H1 (cell line): ENCODE measurements around the gene TMEM222. TPM values are rescaled to one million over a fixed set of nuclear protein-coding genes. Genes with fewer than 3 reads are reported as not detected.

Experiments
- CTCF ChIA-PET: fragments of 300-600 bp; sonication (Branson Sonifier 250); formaldehyde crosslinking; loops from one replicate; lab custom pipeline; 2021; ENCODE audit not compliant: partially characterized antibody; lab: Charles Lee
- POLR2A ChIA-PET: fragments of 300-600 bp; sonication (Branson Sonifier 250); formaldehyde crosslinking; loops from one replicate; lab custom pipeline; 2021; ENCODE audit warnings: inconsistent platforms; ENCODE audit not compliant: partially characterized antibody; lab: Charles Lee
- DNase-seq, 2 experiments: peaks; one replicate each; pipeline versions ENCODE4 v3.0.0 to v3.0.0-alpha.2; 2010 to 2022; ENCODE audit warnings: low spot score in 2 of 2, low read depth in 1 of 2, mixed read lengths in 1 of 2
- FAIRE-seq: peaks from 2 replicates; lab custom pipeline; 2011; peaks lifted over from hg19 to GRCh38; lab: Jason Lieb, UNC
- H2AFZ ChIP-seq: 2 replicates; pipeline ENCODE4 v1.8.1; 2012; ENCODE audit warnings: low read length, inconsistent platforms
- H2AK5ac ChIP-seq: 2 replicates; pipeline ENCODE4 v1.6.1; 2013; ENCODE audit warnings: low read depth, low read length
- H2BK120ac ChIP-seq: replicated peaks from 2 replicates; pipeline ENCODE3; 2013; ENCODE audit warnings: low read depth, low read length, inconsistent platforms
- H2BK12ac ChIP-seq: 2 replicates; pipeline ENCODE4 v1.6.1; 2013; ENCODE audit warnings: low read depth, low read length
- H2BK15ac ChIP-seq: 2 replicates; pipeline ENCODE4 v1.6.1; 2013; ENCODE audit warnings: low read length
- H2BK20ac ChIP-seq: 2 replicates; pipeline ENCODE4 v1.6.1; 2013; ENCODE audit warnings: low read length
- H2BK5ac ChIP-seq: 2 replicates; pipeline ENCODE4 v1.6.1; 2013; ENCODE audit warnings: low read depth, low read length
- H3K14ac ChIP-seq: 2 replicates; pipeline ENCODE4 v1.6.1; 2013; ENCODE audit warnings: inconsistent platforms; ENCODE audit not compliant: insufficient read length
- H3K18ac ChIP-seq: 2 replicates; pipeline ENCODE4 v1.6.1; 2013; ENCODE audit warnings: low read length; ENCODE audit errors: extremely low read depth
- H3K23ac ChIP-seq: 2 replicates; pipeline ENCODE4 v1.6.1; 2013; ENCODE audit warnings: inconsistent platforms; ENCODE audit not compliant: insufficient read length
- H3K23me2 ChIP-seq: 2 replicates; pipeline ENCODE4 v1.6.1; 2013; ENCODE audit warnings: low read depth, low read length
- H3K27ac ChIP-seq: 2 replicates; pipeline ENCODE4 v1.6.1; 2011; ENCODE audit warnings: low read depth, low read length, inconsistent platforms
- H3K27me3 ChIP-seq, 4 experiments: replicated peaks in 1 of 4; 1 replicate in 1 of 4; 2 replicates in 3 of 4; pipeline versions ENCODE4 v1.6.1 to v1.8.1; 2011 to 2013; ENCODE audit warnings: low read length in 3 of 4, mild to moderate bottlenecking in 3 of 4, inconsistent platforms in 2 of 4, mixed read lengths in 2 of 4, moderate library complexity in 1 of 4; ENCODE audit not compliant: control insufficient read depth in 3 of 4, insufficient read depth in 3 of 4; ENCODE audit errors: extremely low read depth in 1 of 4
- H3K36me3 ChIP-seq, 4 experiments: 2 replicates each; pipeline versions ENCODE4 v1.6.1 to v1.8.1; 2011 to 2013; ENCODE audit warnings: mild to moderate bottlenecking in 4 of 4, low read length in 3 of 4, moderate library complexity in 2 of 4, control low read depth in 1 of 4, inconsistent platforms in 1 of 4; ENCODE audit not compliant: insufficient read depth in 4 of 4, control insufficient read depth in 2 of 4
- H3K4ac ChIP-seq: replicated peaks from 2 replicates; pipeline ENCODE3; 2013; ENCODE audit warnings: low read length, low read depth, mixed read lengths, inconsistent platforms; ENCODE audit not compliant: insufficient read length
- H3K4me1 ChIP-seq, 4 experiments: replicated peaks in 1 of 4; 1 replicate in 1 of 4; 2 replicates in 3 of 4; pipeline versions ENCODE4 v1.6.1 to v1.8.1; 2011 to 2013; ENCODE audit warnings: low read length in 3 of 4, inconsistent platforms in 2 of 4, mixed read lengths in 1 of 4; ENCODE audit not compliant: insufficient read depth in 4 of 4, control insufficient read depth in 3 of 4
- H3K4me2 ChIP-seq, 2 experiments: 2 replicates each; pipeline versions ENCODE4 v1.6.1 to v1.8.1; 2011 to 2013; ENCODE audit warnings: low read depth in 2 of 2, low read length in 2 of 2, control low read depth in 1 of 2, inconsistent platforms in 1 of 2, mild to moderate bottlenecking in 1 of 2; ENCODE audit not compliant: insufficient read depth in 1 of 2
- H3K4me3 ChIP-seq, 4 experiments: fragments of 200-600, 300-600 bp in 1 of 4; sonication (generic), shearing (Covaris generic), sonication (Bioruptor Twin) in 1 of 4; 2 replicates each; pipeline versions ENCODE4 v1.5.1 to v1.8.1; 2011 to 2016; ENCODE audit warnings: low read length in 4 of 4, low read depth in 3 of 4, control low read depth in 2 of 4, inconsistent platforms in 2 of 4, mild to moderate bottlenecking in 2 of 4, mixed read lengths in 1 of 4, moderate library complexity in 1 of 4; ENCODE audit not compliant: insufficient read depth in 2 of 4; ENCODE audit errors: extremely low read depth in 1 of 4
- H3K56ac ChIP-seq: replicated peaks from 2 replicates; pipeline ENCODE3; 2013; ENCODE audit warnings: low read depth, mild to moderate bottlenecking, mixed read lengths, low read length, inconsistent platforms; ENCODE audit not compliant: insufficient read length
- H3K79me1 ChIP-seq: 2 replicates; pipeline ENCODE4 v1.6.1; 2013; ENCODE audit warnings: low read depth, low read length, control low read depth
- H3K79me2 ChIP-seq, 2 experiments: 2 replicates each; pipeline versions ENCODE4 v1.6.1 to v1.8.1; 2012 to 2013; ENCODE audit warnings: low read length in 2 of 2, mild to moderate bottlenecking in 2 of 2, inconsistent platforms in 1 of 2; ENCODE audit not compliant: insufficient read depth in 2 of 2, control insufficient read depth in 1 of 2
- H3K9ac ChIP-seq, 4 experiments: replicated peaks in 1 of 4; 1 replicate in 1 of 4; 2 replicates in 3 of 4; pipeline versions ENCODE4 v1.6.1 to v1.8.1; 2011 to 2013; ENCODE audit warnings: low read depth in 3 of 4, low read length in 3 of 4, control low read depth in 2 of 4, mild to moderate bottlenecking in 2 of 4, moderate library complexity in 2 of 4, inconsistent platforms in 1 of 4; ENCODE audit errors: extremely low read depth in 1 of 4
- H3K9me3 ChIP-seq, 2 experiments: 2 replicates each; pipeline versions ENCODE4 v1.6.1 to v1.8.1; 2012 to 2013; ENCODE audit warnings: mild to moderate bottlenecking in 2 of 2, moderate library complexity in 2 of 2, control low read depth in 1 of 2, inconsistent platforms in 1 of 2, low read depth in 1 of 2, low read length in 1 of 2, mixed read lengths in 1 of 2; ENCODE audit not compliant: insufficient read depth in 2 of 2
- H4K20me1 ChIP-seq, 2 experiments: replicated peaks in 1 of 2; 2 replicates each; pipeline versions ENCODE3 to v1.8.1; 2011 to 2013; ENCODE audit warnings: inconsistent platforms in 2 of 2, low read length in 2 of 2, mild to moderate bottlenecking in 1 of 2; ENCODE audit not compliant: insufficient read depth in 2 of 2, control insufficient read depth in 1 of 2
- H4K5ac ChIP-seq: 2 replicates; pipeline ENCODE4 v1.6.1; 2013; ENCODE audit warnings: low read length, low read depth, mixed read lengths, inconsistent platforms; ENCODE audit not compliant: insufficient read length
- H4K8ac ChIP-seq: 2 replicates; pipeline ENCODE4 v1.8.0; 2013; ENCODE audit warnings: mild to moderate bottlenecking, moderate library complexity, low read length, inconsistent platforms; ENCODE audit not compliant: insufficient read depth; ENCODE audit errors: extremely low read depth
- H4K91ac ChIP-seq: replicated peaks from 2 replicates; pipeline ENCODE3; 2013; ENCODE audit warnings: low read length, mixed read lengths, inconsistent platforms; ENCODE audit not compliant: insufficient read length
- BACH1 ChIP-seq: IDR thresholded peaks from 2 replicates; pipeline ENCODE4 v1.6.1; 2012; ENCODE audit warnings: low read length, improper control_type of control experiment
- KDM4A ChIP-seq: IDR thresholded peaks from one replicate; pipeline ENCODE4 v1.7.1; 2012; ENCODE audit warnings: low read depth, mild to moderate bottlenecking, moderate library complexity, low read length, inconsistent platforms; ENCODE audit not compliant: severe bottlenecking
- WGBS, 2 experiments: shearing (Covaris generic) in 1 of 2; methylation state at CpG; one replicate each; pipeline versions ENCODE4 v1.1.6 to v1.1.7; 2013 to 2015; ENCODE audit warnings: low lambda C conversion rate in 2 of 2, mixed read lengths in 2 of 2, inconsistent platforms in 1 of 2, low coverage in 1 of 2, missing lambda C conversion rate in 1 of 2; ENCODE audit not compliant: insufficient replicate concordance in 2 of 2, insufficient coverage in 1 of 2, insufficient read length in 1 of 2; ENCODE audit errors: extremely low coverage in 1 of 2, missing lambda C conversion rate in 1 of 2; 5-methylcytosine and 5-hydroxymethylcytosine counted together
- polyA plus RNA-seq, 7 experiments: library from polyadenylated mRNA; depleted of rRNA in 3 of 7; stranded (reverse) in 5 of 7; unstranded in 2 of 7; fragments of >200 nt in 5 of 7; fragments of 200-250 nt in 2 of 7; gene quantifications; 1 replicate in 5 of 7; 2 replicates in 1 of 7; 4 replicates in 1 of 7; pipeline versions ENCODE4 v1.2.1 to v1.2.3, GENCODE V29; 2011 to 2013; ENCODE audit warnings: missing spikeins in 2 of 7, mixed read lengths in 2 of 7
- total RNA-seq: library from RNA; stranded (reverse); fragmentation: NEBNext Ultra II Directional; extraction: Animal tissue kit (Norgen Biotek cat#: 25700); gene quantifications from 2 replicates; pipeline ENCODE4 v1.2.1, GENCODE V29; 2021

Gene TMEM222
- total and polyA plus RNA-seq, 2 of the 8 experiments (the other 6 are each of a cell fraction or from before 2014, with no cell fraction given) = 27.0 to 51.8 TPM

DNA sequence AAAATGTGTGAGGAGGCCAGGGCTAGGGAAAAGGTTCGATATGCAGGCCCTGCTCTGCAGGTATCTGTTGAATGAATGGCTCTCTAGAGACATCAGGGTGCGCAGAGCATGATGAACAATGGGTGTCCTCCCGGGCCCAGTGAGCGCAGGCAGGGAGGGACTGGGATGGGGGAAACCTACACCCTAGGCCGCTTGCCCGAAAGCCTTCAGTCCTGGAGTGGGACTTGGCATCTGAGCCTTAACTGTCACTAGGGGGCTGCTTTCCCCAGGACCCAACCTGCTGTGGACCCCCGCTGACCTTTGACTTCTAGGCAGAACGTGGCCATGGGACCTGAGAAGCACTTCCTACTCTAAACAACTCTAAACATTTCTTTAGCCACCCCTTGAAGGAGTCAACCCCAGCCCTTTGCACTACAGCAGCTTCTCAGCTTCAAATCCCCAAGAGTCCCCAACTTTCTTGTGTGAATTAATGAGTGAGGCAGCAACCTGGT lies 45.2 kb downstream of the TMEM222 start:
- 0 out of 2 replicates have a peak overlapping the region, but pooled peaks have one; percentile 68 for H2BK20ac ChIP-seq
- peak overlapping the region; percentile 85 to 97 for H3K4me2 ChIP-seq
- H3K79me1 ChIP-seq = no peaks in the 10 kb centered on the region
- POLR2A ChIA-PET = interaction anchor here (0.9 to 10.3 kb wide), 6 partner anchors 14 to 71 kb away, joined by 3 to 101 read pairs (median 6); partner anchors contain the start of gene CD164L2
- no peaks in the 10 kb centered on the region for H3K79me2 ChIP-seq
- peak overlapping the region; percentile 79 for H4K91ac ChIP-seq
- no peak overlapping the region for H3K14ac ChIP-seq
- no peak overlapping the region for H2AK5ac ChIP-seq
- WGBS, 2 experiments = 25% methylated on average over 8 of the region's 8 CpGs; no CpG with 5 or more reads in 1 of the 2 experiments
- peak overlapping the region; percentile 1; the same call in 1 of the 2 replicates for H2BK12ac ChIP-seq
- H2BK15ac ChIP-seq = peak overlapping the region; percentile 76; the same call in 1 of the 2 replicates
- H3K56ac ChIP-seq = no peak overlapping the region
- no peaks in the 10 kb centered on the region for H3K9me3 ChIP-seq
- H3K23ac ChIP-seq = no peak overlapping the region
- peak overlapping the region; percentile 80; the same call in 1 of the 2 replicates for H2AFZ ChIP-seq
- no peak for DNase-seq
- no peaks in the 10 kb centered on the region for H3K36me3 ChIP-seq
- peaks cover 3 to 16% (median 6%) of the 10 kb centered on the region in 4 experiments for H3K4me1 ChIP-seq
- no peak overlapping the region for H3K27ac ChIP-seq
- H2BK5ac ChIP-seq = peak overlapping the region; percentile 45; the same call in 1 of the 2 replicates
- peak overlapping the region; percentile 46 for H4K5ac ChIP-seq
- peak overlapping the region in 3 of 4 experiments; percentile 29 to 39 (median 34); a peak in 4 of 7 replicates for H3K9ac ChIP-seq
- peak overlapping the region; percentile 62 to 71 (median 64) for H3K4me3 ChIP-seq
- peaks cover 2% of the 10 kb centered on the region; the same call in 1 of the 2 replicates for H3K23me2 ChIP-seq
- TF ChIP-seq BACH1 (no peak), KDM4A (peak; percentile 43)
- TF ChIP-seq, all 59 proteins: peak for 1
- Histone ChIP-seq H3K4ac (no peak overlapping the region), H4K8ac (no peak overlapping the region), H3K27me3 (no peaks in the 10 kb centered on the region; a peak in 1 of 7 replicates), H4K20me1 (peaks cover 0 to 2% of the 10 kb centered on the region in 2 experiments), H2BK120ac (peak overlapping the region; percentile 85), H3K18ac (peak overlapping the region; percentile 84)
- FAIRE-seq = no peak
- CTCF ChIA-PET = interaction anchor here (0.6 to 28.8 kb wide), 16 partner anchors 11 to 302 kb away, joined by 3 to 625 read pairs (median 8); partner anchors contain the start of genes CD164L2, FCN3 and GPR3
